Heart left ventricle (tissue), 13 donors: Measurements from ENCODE around the gene CDX2.

Experiments
- CTCF ChIP-seq, 12 donors: fragments of 200-600 bp; sonication (generic) in 4 of 12; IDR thresholded peaks; one replicate each; pipeline versions ENCODE4 v1.5.0 to v1.8.0; 2018 to 2022; ENCODE audit warnings: antibody characterized with exemption in 12 of 12, mild to moderate bottlenecking in 5 of 12
- POLR2A ChIP-seq, 2 donors: fragments of 450-650 bp; IDR thresholded peaks; one replicate each; pipeline ENCODE4 v1.6.1; 2017; ENCODE audit warnings: antibody characterized with exemption in 2 of 2, mild to moderate bottlenecking in 2 of 2, moderate library complexity in 2 of 2
- donor health status: ischemic (EF 13 %, LVEDD 7.1; RV severe dilation, severe dysfunction).
- donor health status: DM: no; HTN: yes; CAD: no.
- donor health status: DM: no; HTN: no; CAD: no.
- donor health status: ischemic (EF 25% LVEDD 6.9; RV normal size, moderate dysfunction).
- donor health status: ischemic (EF 25% LVEDD 5.7; RV mildly dilated, moderate dysfunction).
- donor health status: ischemic (EF 35%, LVEDD 5.7; RV mildly dilated, moderate dysfunction).
- donor health status: nonischemic (EF 11% LVEDD 7.7; RV severe dilation, severe dysfunction).
- donor health status: DM: yes; HTN: yes; CAD: no.
- donor health status: PGD.
- donor health status: ischemic (EF 29% LVEDD 5.4; RV normal size, mild dysfunction).
- donor health status: nonischemic (EF 23%, LVEDD 6.1; RV moderate dilation, normal function).

- TF ChIP-seq POLR2A (IDR thresholded peaks at IDR 0.05) = no peak
- TF ChIP-seq CTCF (IDR thresholded peaks at IDR 0.05) = no peak
These were observed 39.2 kb downstream of the CDX2 start for GRCh38 chr13:27929868-27930267.
